ENCODE results near the gene TTC7B. TPM values are rescaled to one million over a fixed set of nuclear protein-coding genes. Genes with fewer than 3 reads are reported as not detected.

Gene TTC7B
- total RNA-seq, 1 experiment from 2014 or later: under 0.01 TPM

DNA sequence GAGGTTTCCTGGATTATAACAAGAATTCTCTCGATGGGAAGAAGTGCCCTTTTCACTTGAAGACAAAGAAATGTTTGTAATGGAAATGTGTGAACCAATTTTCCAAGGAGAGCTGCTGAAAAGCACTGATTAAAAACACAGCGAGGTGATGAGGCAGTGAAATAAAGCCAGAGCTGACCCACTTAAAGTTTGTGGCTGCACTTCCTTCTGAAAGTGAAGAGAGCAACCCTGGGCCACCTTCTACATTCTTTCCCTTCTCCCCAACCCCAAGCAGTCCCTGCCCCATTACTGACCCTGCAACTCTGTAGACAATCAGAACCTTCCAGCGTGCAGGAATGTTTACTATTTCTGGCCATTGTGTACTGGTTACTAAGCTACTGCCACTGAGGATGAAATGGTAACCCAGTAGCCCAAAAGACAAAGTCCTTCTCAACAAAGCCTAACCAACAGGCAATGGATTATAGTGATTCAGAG, 173.9 kb downstream of the TTC7B start:
- H3K4me2 ChIP-seq (ENCODE audit: low read depth, low read length, poor library complexity, severe bottlenecking): no peak overlapping the region
- no peak overlapping the region for H2AFZ ChIP-seq (ENCODE audit: low read length)
- H3K9me2 ChIP-seq (replicated peaks; ENCODE audit: insufficient read depth, low read length): no peaks in the 10 kb centered on the region
- no peaks in the 10 kb centered on the region for H3K9me3 ChIP-seq (ENCODE audit: low read length)
- no peak overlapping the region for H3K9ac ChIP-seq (ENCODE audit: low read length)
- H3K4me1 ChIP-seq (ENCODE audit: low read length): peaks cover 3% of the 10 kb centered on the region
- no peaks in the 10 kb centered on the region for H3K79me2 ChIP-seq (ENCODE audit: low read length)
- no peaks in the 10 kb centered on the region for H3K36me3 ChIP-seq (ENCODE audit: insufficient read depth, low read length)
- H3K27ac ChIP-seq (ENCODE audit: low read length): no peak overlapping the region
- H3K4me3 ChIP-seq (ENCODE audit: low read length): no peak overlapping the region
- H3K27me3 ChIP-seq (ENCODE audit: low read length): no peaks in the 10 kb centered on the region
- DNase-seq: no peak
- no peaks in the 10 kb centered on the region for H4K20me1 ChIP-seq (ENCODE audit: insufficient read depth, low read depth, low read length)

DNA sequence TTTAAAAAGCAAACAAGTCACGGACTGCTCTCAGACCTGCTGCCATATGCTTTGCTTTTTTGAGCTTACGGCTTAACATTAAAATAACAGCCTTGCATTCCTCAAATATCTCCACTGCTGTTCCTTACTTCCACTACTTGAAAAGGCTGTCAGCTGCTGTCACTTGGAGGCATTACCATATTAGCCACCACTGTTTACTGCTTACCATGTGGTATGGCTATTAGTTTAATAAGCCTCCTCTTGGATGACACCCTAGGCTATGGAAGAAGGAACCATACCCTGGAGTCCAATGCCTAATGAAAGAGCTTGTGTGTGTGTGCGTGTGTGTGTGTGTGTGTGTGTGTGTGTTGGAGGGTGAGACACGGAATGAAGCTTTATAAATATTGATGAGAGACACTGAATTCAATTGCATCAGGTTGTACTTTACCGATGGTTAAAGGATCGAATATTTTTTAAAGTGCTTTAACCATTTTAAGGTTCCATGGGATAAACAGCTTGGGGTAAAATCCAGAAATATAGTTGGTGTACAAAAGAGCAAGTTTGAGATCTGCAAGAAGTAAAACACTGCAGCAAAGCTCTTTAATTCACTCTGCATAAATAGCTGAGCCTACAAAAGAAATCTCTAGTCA, 174.5 kb downstream of the TTC7B start:
- H3K27ac ChIP-seq (ENCODE audit: low read length): no peak overlapping the region
- DNase-seq: no peak
- H3K4me2 ChIP-seq (ENCODE audit: low read depth, low read length, poor library complexity, severe bottlenecking): no peak overlapping the region

DNA sequence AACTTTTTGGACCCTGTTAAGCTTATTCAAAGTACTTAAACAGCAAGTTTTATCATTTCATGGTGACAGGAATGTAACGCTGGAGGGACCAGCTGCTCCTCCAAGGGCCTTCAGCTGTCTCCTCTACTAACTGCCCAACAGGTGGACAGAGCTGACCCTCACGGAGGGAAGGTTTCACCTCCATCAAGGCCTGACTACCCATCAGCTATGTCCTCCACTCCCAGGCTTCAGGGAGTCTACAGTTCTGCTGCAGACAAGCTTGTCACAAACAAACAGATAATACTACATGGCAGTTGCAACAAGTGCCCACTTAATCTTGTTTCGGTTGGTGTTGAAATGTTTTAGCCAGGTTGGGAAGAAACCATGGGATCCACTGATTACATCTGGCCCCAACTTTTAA, 175.1 kb downstream of the TTC7B start:
- Histone ChIP-seq H3K9me3 (ENCODE audit: low read length) (no peaks in the 10 kb centered on the region), H4K20me1 (ENCODE audit: insufficient read depth, low read depth, low read length) (no peaks in the 10 kb centered on the region), H3K79me2 (ENCODE audit: low read length) (no peaks in the 10 kb centered on the region), H3K9me2 (replicated peaks; ENCODE audit: insufficient read depth, low read length) (no peaks in the 10 kb centered on the region), H3K4me3 (ENCODE audit: low read length) (no peak overlapping the region), H3K27me3 (ENCODE audit: low read length) (no peaks in the 10 kb centered on the region), H3K36me3 (ENCODE audit: insufficient read depth, low read length) (no peaks in the 10 kb centered on the region), H3K9ac (ENCODE audit: low read length) (no peak overlapping the region), H2AFZ (ENCODE audit: low read length) (no peak overlapping the region), H3K4me1 (ENCODE audit: low read length) (no peaks in the 10 kb centered on the region), H3K4me2 (ENCODE audit: low read depth, low read length, poor library complexity, severe bottlenecking) (no peak overlapping the region), H3K27ac (ENCODE audit: low read length) (no peak overlapping the region)
- no peak for DNase-seq

More for the DNA sequence above, 174.5 kb downstream of the TTC7B start:
- no peaks in the 10 kb centered on the region for H3K9me2 ChIP-seq (replicated peaks; ENCODE audit: insufficient read depth, low read length)
- H2AFZ ChIP-seq (ENCODE audit: low read length): no peak overlapping the region
- H4K20me1 ChIP-seq (ENCODE audit: insufficient read depth, low read depth, low read length): no peaks in the 10 kb centered on the region
- H3K9me3 ChIP-seq (ENCODE audit: low read length): no peaks in the 10 kb centered on the region
- H3K79me2 ChIP-seq (ENCODE audit: low read length): no peaks in the 10 kb centered on the region
- no peaks in the 10 kb centered on the region for H3K4me1 ChIP-seq (ENCODE audit: low read length)
- H3K27me3 ChIP-seq (ENCODE audit: low read length): no peaks in the 10 kb centered on the region
- H3K4me3 ChIP-seq (ENCODE audit: low read length): no peak overlapping the region
- H3K36me3 ChIP-seq (ENCODE audit: insufficient read depth, low read length): no peaks in the 10 kb centered on the region
- no peak overlapping the region for H3K9ac ChIP-seq (ENCODE audit: low read length)

DNA sequence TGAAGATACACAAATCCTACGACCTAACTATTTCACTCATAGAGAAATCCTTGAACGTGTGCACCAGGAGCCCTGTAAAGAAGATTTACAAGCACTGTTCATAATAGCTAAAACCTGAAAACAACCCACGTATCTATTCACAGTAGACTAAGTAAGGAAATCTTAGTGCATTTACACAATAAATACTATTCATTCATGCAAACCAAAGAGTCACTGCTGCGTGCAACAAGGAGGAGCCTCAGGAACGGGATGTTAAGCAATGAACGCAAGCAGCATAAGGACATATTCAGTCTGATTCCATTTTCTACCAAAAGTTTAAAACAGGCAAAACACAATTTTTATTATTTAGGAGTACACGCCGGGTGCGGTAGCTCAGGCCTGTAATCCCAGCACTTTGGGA, 176.6 kb downstream of the TTC7B start:
- H3K36me3 ChIP-seq (ENCODE audit: insufficient read depth, low read length): no peaks in the 10 kb centered on the region
- H4K20me1 ChIP-seq (ENCODE audit: insufficient read depth, low read depth, low read length): no peaks in the 10 kb centered on the region
- H2AFZ ChIP-seq (ENCODE audit: low read length): no peak overlapping the region
- H3K4me2 ChIP-seq (ENCODE audit: low read depth, low read length, poor library complexity, severe bottlenecking): no peak overlapping the region
- H3K9ac ChIP-seq (ENCODE audit: low read length): no peak overlapping the region
- H3K4me1 ChIP-seq (ENCODE audit: low read length): no peaks in the 10 kb centered on the region
- no peaks in the 10 kb centered on the region for H3K9me3 ChIP-seq (ENCODE audit: low read length)
- no peak for DNase-seq
- H3K4me3 ChIP-seq (ENCODE audit: low read length): no peak overlapping the region
- H3K27me3 ChIP-seq (ENCODE audit: low read length): no peaks in the 10 kb centered on the region
- H3K9me2 ChIP-seq (replicated peaks; ENCODE audit: insufficient read depth, low read length): no peaks in the 10 kb centered on the region
- H3K27ac ChIP-seq (ENCODE audit: low read length): no peak overlapping the region
- H3K79me2 ChIP-seq (ENCODE audit: low read length): no peaks in the 10 kb centered on the region

DNA sequence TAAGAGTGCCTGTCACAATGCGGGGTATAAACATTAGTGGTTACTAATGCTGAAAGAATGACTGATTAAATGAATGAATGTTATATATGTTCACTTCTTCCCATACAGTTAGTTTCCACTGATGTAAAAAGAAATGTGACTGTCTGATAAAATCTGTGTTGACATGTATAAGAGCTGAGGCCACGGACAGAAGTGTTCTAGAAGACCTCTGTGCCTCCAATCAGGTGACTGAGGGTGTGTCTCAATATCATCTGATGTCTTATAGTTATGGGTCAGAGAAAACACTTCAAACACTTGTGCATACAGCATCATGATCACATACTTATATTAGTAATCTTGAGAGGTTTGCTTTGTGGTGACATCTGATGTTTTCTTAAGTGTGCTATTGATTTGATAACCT, 183.4 kb downstream of the TTC7B start:
- Histone ChIP-seq H3K9me2 (replicated peaks; ENCODE audit: insufficient read depth, low read length) (no peaks in the 10 kb centered on the region), H2AFZ (ENCODE audit: low read length) (no peak overlapping the region), H3K36me3 (ENCODE audit: insufficient read depth, low read length) (no peaks in the 10 kb centered on the region), H4K20me1 (ENCODE audit: insufficient read depth, low read depth, low read length) (no peaks in the 10 kb centered on the region), H3K4me3 (ENCODE audit: low read length) (no peak overlapping the region), H3K4me2 (ENCODE audit: low read depth, low read length, poor library complexity, severe bottlenecking) (no peak overlapping the region), H3K4me1 (ENCODE audit: low read length) (peaks cover 6% of the 10 kb centered on the region), H3K79me2 (ENCODE audit: low read length) (no peaks in the 10 kb centered on the region), H3K27me3 (ENCODE audit: low read length) (no peaks in the 10 kb centered on the region), H3K27ac (ENCODE audit: low read length) (no peak overlapping the region), H3K9me3 (ENCODE audit: low read length) (no peaks in the 10 kb centered on the region), H3K9ac (ENCODE audit: low read length) (no peak overlapping the region)
- DNase-seq: no peak

DNA sequence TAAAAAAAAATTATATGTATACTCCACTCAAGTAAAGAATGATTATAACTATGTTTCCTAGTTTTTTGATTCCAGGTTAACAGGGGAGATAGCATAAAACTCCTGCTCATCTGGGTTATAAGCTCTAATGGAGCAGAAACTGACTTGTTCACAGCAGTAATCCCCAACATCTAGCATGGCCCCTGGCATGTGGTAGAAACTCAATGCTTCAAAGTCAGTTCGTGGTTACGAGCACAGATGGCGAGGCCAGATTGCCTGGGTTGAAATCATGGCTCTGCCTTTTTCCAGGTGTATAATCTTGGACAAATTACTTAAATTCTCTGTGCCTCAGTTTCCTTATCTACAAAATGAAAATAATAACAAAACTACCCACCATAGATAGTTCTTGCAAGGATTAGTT, 183.8 kb downstream of the TTC7B start:
- no peak overlapping the region for H2AFZ ChIP-seq (ENCODE audit: low read length)
- H3K4me2 ChIP-seq (ENCODE audit: low read depth, low read length, poor library complexity, severe bottlenecking): no peak overlapping the region
- H3K4me1 ChIP-seq (ENCODE audit: low read length): peaks cover 6% of the 10 kb centered on the region
- H3K9me3 ChIP-seq (ENCODE audit: low read length): no peaks in the 10 kb centered on the region
- no peak overlapping the region for H3K27ac ChIP-seq (ENCODE audit: low read length)
- no peaks in the 10 kb centered on the region for H3K36me3 ChIP-seq (ENCODE audit: insufficient read depth, low read length)
- H3K9me2 ChIP-seq (replicated peaks; ENCODE audit: insufficient read depth, low read length): no peaks in the 10 kb centered on the region
- H3K79me2 ChIP-seq (ENCODE audit: low read length): no peaks in the 10 kb centered on the region
- no peak overlapping the region for H3K9ac ChIP-seq (ENCODE audit: low read length)
- no peaks in the 10 kb centered on the region for H3K27me3 ChIP-seq (ENCODE audit: low read length)
- H3K4me3 ChIP-seq (ENCODE audit: low read length): no peak overlapping the region
- no peaks in the 10 kb centered on the region for H4K20me1 ChIP-seq (ENCODE audit: insufficient read depth, low read depth, low read length)
- no peak for DNase-seq

DNA sequence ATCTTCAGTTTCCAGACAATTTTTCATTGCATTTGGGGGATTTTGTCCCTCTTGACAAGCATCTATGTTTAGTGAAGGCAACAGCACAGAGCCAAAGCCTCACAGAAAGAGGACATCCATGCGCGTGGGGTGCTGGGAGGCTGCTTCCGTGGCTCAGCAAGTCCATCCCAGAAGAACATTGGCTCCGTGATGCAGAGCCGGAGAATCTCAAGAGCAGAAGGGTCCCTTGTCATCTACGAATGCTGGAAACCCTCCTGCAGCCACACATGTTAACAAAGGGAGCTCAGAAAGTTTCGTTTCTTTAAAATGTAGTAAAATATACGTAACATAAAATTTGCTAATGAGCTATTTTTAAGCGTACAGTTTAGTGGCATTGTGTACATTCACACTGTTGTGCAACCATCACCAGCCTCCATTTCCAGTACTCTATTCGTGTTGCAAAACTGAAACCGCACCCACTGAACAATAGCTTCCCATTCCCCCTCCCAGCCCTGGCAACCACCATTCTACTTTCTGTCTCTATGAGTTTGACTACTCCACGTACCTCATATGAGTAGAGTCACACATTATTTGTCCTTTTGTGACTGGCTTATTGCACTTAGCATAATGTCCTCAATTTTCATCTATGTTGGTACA, 185.9 kb downstream of the TTC7B start:
- Histone ChIP-seq H3K9me2 (replicated peaks; ENCODE audit: insufficient read depth, low read length) (no peaks in the 10 kb centered on the region), H2AFZ (ENCODE audit: low read length) (no peak overlapping the region), H4K20me1 (ENCODE audit: insufficient read depth, low read depth, low read length) (no peaks in the 10 kb centered on the region), H3K4me1 (ENCODE audit: low read length) (peaks cover 6% of the 10 kb centered on the region), H3K79me2 (ENCODE audit: low read length) (no peaks in the 10 kb centered on the region), H3K36me3 (ENCODE audit: insufficient read depth, low read length) (no peaks in the 10 kb centered on the region), H3K27me3 (ENCODE audit: low read length) (no peaks in the 10 kb centered on the region), H3K4me2 (ENCODE audit: low read depth, low read length, poor library complexity, severe bottlenecking) (no peak overlapping the region), H3K9ac (ENCODE audit: low read length) (no peak overlapping the region), H3K27ac (ENCODE audit: low read length) (no peak overlapping the region), H3K4me3 (ENCODE audit: low read length) (no peak overlapping the region), H3K9me3 (ENCODE audit: low read length) (no peaks in the 10 kb centered on the region)
- no peak for DNase-seq

DNA sequence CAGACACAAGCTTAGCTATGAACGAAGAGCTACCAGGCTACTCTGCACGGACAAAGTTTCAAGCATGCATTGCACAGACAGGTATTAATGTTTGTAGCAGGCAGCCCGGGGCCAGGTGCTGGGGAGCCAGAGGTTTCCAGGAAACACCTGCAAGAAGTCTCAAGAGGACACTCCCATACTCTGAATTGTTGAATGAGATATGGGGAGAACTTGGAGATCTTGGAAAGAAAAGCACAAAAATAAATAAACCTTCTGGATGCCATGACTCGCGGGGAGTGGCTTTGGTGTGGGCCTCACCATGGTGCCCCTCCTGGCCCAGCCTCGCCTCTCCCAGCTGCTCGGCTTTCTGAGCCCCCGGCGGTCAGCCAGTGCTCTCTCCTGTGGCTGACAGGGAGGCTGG, 186.8 kb downstream of the TTC7B start:
- Histone ChIP-seq H4K20me1 (ENCODE audit: insufficient read depth, low read depth, low read length) (no peaks in the 10 kb centered on the region), H3K4me1 (ENCODE audit: low read length) (peaks cover 6% of the 10 kb centered on the region), H3K9me2 (replicated peaks; ENCODE audit: insufficient read depth, low read length) (no peaks in the 10 kb centered on the region), H3K4me2 (ENCODE audit: low read depth, low read length, poor library complexity, severe bottlenecking) (no peak overlapping the region), H3K36me3 (ENCODE audit: insufficient read depth, low read length) (no peaks in the 10 kb centered on the region), H2AFZ (ENCODE audit: low read length) (no peak overlapping the region), H3K9ac (ENCODE audit: low read length) (no peak overlapping the region), H3K4me3 (ENCODE audit: low read length) (no peak overlapping the region), H3K9me3 (ENCODE audit: low read length) (no peaks in the 10 kb centered on the region), H3K27ac (ENCODE audit: low read length) (no peak overlapping the region), H3K27me3 (ENCODE audit: low read length) (no peaks in the 10 kb centered on the region), H3K79me2 (ENCODE audit: low read length) (no peaks in the 10 kb centered on the region)
- DNase-seq: no peak
